Stomach (tissue), 9 donors: Measurements from ENCODE around the gene ARID4A. TPM values are rescaled to one million over a fixed set of nuclear protein-coding genes. Genes with fewer than 3 reads are reported as not detected.
"Not testable (repeated sequence)": the region's sequence is repeated elsewhere in the genome, so short reads cannot be mapped to it uniquely, and the experiment has no call there.

Source experiments
- DNase-seq, 2 donors: peaks; one replicate each; pipeline versions ENCODE4 v3.0.0 to v3.0.0-alpha.2; 2013 to 2019
- H3K27ac ChIP-seq, 5 donors: fragments of 200-600 bp in 4 of 5; sonication (generic) in 4 of 5; one replicate each; pipeline ENCODE4 v1.5.1; 2013 to 2019; ENCODE audit warnings: mild to moderate bottlenecking in 1 of 5, moderate library complexity in 1 of 5
- H3K27me3 ChIP-seq, 3 donors: fragments of 200-600 bp; sonication (generic); one replicate each; pipeline ENCODE4 v1.5.1; 2017 to 2019; ENCODE audit warnings: mixed run types in 1 of 3
- H3K36me3 ChIP-seq, 4 donors: fragments of 200-600 bp; sonication (generic); 1 replicate in 3 of 4; 2 replicates in 1 of 4; pipeline ENCODE4 v1.5.1; 2016 to 2019
- H3K4me1 ChIP-seq, 4 donors: fragments of 200-600 bp; sonication (generic); one replicate each; pipeline ENCODE4 v1.5.1; 2016 to 2019
- H3K4me3 ChIP-seq, 4 donors: fragments of 200-600 bp; sonication (generic) in 3 of 4; one replicate each; pipeline ENCODE4 v1.5.1; 2016 to 2019; ENCODE audit warnings: mild to moderate bottlenecking in 1 of 4
- H3K9me3 ChIP-seq, 4 donors: fragments of 200-600 bp; sonication (generic); one replicate each; pipeline ENCODE4 v1.5.1; 2016 to 2019
- CTCF ChIP-seq, 7 experiments: fragments of 450-650 bp in 4 of 7; fragments of 200-600 bp in 3 of 7; sonication (generic) in 3 of 7; IDR thresholded peaks; one replicate each; pipeline ENCODE4 v1.5.1; 2016 to 2019; ENCODE audit warnings: antibody characterized with exemption in 7 of 7, control low read depth in 2 of 7, mild to moderate bottlenecking in 1 of 7
- EP300 ChIP-seq: sonication (generic); formaldehyde crosslinking; IDR thresholded peaks from one replicate; pipeline ENCODE4 v1.6.1; 2017; ENCODE audit warnings: antibody characterized with exemption
- POLR2A ChIP-seq, 4 donors: fragments of 450-650 bp; IDR thresholded peaks; one replicate each; pipeline ENCODE4 v1.6.1; 2016; ENCODE audit warnings: antibody characterized with exemption in 4 of 4, control low read depth in 2 of 4, mild to moderate bottlenecking in 1 of 4, moderate library complexity in 1 of 4
- POLR2AphosphoS5 ChIP-seq, 3 donors: sonication (generic); formaldehyde crosslinking; IDR thresholded peaks; one replicate each; pipeline ENCODE4 v1.6.1; 2016; ENCODE audit warnings: antibody characterized with exemption in 3 of 3
- WGBS, 5 donors: extraction: QIAGEN DNeasy Blood & Tissue Kit in 3 of 5; methylation state at CpG; one replicate each; pipeline versions ENCODE4 v1.1.5 to v1.1.7; 2013 to 2018; 5-methylcytosine and 5-hydroxymethylcytosine counted together
- intact Hi-C: fragments of 100-400 bp; cut with DNase I; formaldehyde crosslinking; loops from one replicate; pipeline ENCODE4 v1.15.1; 2023; ENCODE audit warnings: low total_unique reads
- polyA plus RNA-seq, 3 donors: library from polyadenylated mRNA; stranded (reverse); fragments of 200-250 nt; gene quantifications; one replicate each; pipeline ENCODE4 v1.2.3, GENCODE V29; 2013
- total RNA-seq, 5 donors: library from RNA; depleted of rRNA; stranded (reverse); fragments of >200 nt; gene quantifications; one replicate each; pipeline versions ENCODE4 v1.1.0 to v1.2.3, GENCODE V29; 2014 to 2016
- donor health status: healthy with polysubstance abuse.
- donor health status: Bipolar disorder and iron deficiency.
- donor health status: healthy.

The ARID4A gene
- total and polyA plus RNA-seq, 8 donors, result 3.5 to 58.8 (median 13.5) TPM

- no peaks in the 10 kb centered on the region for H3K9me3 ChIP-seq
- TF ChIP-seq POLR2A (IDR thresholded peaks at IDR 0.05) (no peak), CTCF (IDR thresholded peaks at IDR 0.05) (no peak), POLR2AphosphoS5 (IDR thresholded peaks at IDR 0.05) (no peak), EP300 (no peak)
- 72 to 94% (median 89%) methylated on average over 1 of the region's 1 CpG for WGBS, 5 donors
- DNase-seq, result no peak
- intact Hi-C loops, result no loop called here
- H3K4me1 ChIP-seq, result no peaks in the 10 kb centered on the region
- no peaks in the 10 kb centered on the region for H3K27me3 ChIP-seq
- H3K4me3 ChIP-seq, result no peak overlapping the region
- H3K27ac ChIP-seq, result no peak overlapping the region
- peaks cover 15 to 63% (median 60%) of the 10 kb centered on the region in 4 donors for H3K36me3 ChIP-seq
Observed at GRCh38 chr14:58313699-58314098, 15.3 kb downstream of the ARID4A start.

GRCh38 chr14:58315606-58316005 lies 17.3 kb downstream of the ARID4A start:
- Histone ChIP-seq H3K27me3 (no peaks in the 10 kb centered on the region), H3K4me1 (no peaks in the 10 kb centered on the region), H3K4me3 (no peak overlapping the region), H3K9me3 (no peaks in the 10 kb centered on the region), H3K27ac (no peak overlapping the region), H3K36me3 (peaks cover 23 to 78% (median 72%) of the 10 kb centered on the region in 4 donors)
- intact Hi-C loops, result no loop called here
- TF ChIP-seq CTCF (IDR thresholded peaks at IDR 0.05) (no peak), EP300 (no peak), POLR2AphosphoS5 (IDR thresholded peaks at IDR 0.05) (no peak), POLR2A (IDR thresholded peaks at IDR 0.05) (no peak)
- DNase-seq, result no peak
- WGBS, 5 donors, result 88 to 97% (median 96%) methylated on average over 1 of the region's 1 CpG

GRCh38 chr14:58327019-58327418 lies 28.7 kb downstream of the ARID4A start:
- peaks cover 34 to 85% (median 81%) of the 10 kb centered on the region in 4 donors for H3K36me3 ChIP-seq

GRCh38 chr14:58331111-58331510 lies 32.8 kb downstream of the ARID4A start:
- H3K36me3 ChIP-seq, result peaks cover 7 to 63% (median 59%) of the 10 kb centered on the region in 4 donors
- peak overlapping the region in 1 of 4 donors; percentile 19 for H3K4me3 ChIP-seq
- H3K27ac ChIP-seq, result peak overlapping the region in 4 of 5 donors; percentile 39 to 55 (median 44)
- intact Hi-C loops, result no loop called here
- no peaks in the 10 kb centered on the region for H3K9me3 ChIP-seq
- 2 to 6% (median 3%) methylated on average over 5 of the region's 5 CpGs for WGBS, 5 donors
- peak; percentile 87 to 98 for DNase-seq
- peaks cover 5 to 30% (median 14%) of the 10 kb centered on the region in 4 donors for H3K4me1 ChIP-seq
- H3K27me3 ChIP-seq, result no peaks in the 10 kb centered on the region
- TF ChIP-seq POLR2A (IDR thresholded peaks at IDR 0.05), result no peak
- TF ChIP-seq POLR2AphosphoS5 (IDR thresholded peaks at IDR 0.05), result peak in 1 of 3 donors; percentile 31

More at GRCh38 chr14:58327019-58327418, 28.7 kb downstream of the ARID4A start:
- WGBS, 5 donors, result 28 to 53% (median 48%) methylated on average over 1 of the region's 1 CpG
- no peak for TF ChIP-seq POLR2AphosphoS5 (IDR thresholded peaks at IDR 0.05)
- no peak for TF ChIP-seq EP300
- no peak for TF ChIP-seq CTCF (IDR thresholded peaks at IDR 0.05)
- TF ChIP-seq POLR2A (IDR thresholded peaks at IDR 0.05), result no peak
- Histone ChIP-seq H3K27me3 (no peaks in the 10 kb centered on the region), H3K27ac (no peak overlapping the region), H3K4me3 (no peak overlapping the region), H3K4me1 (peaks cover 5 to 23% (median 14%) of the 10 kb centered on the region in 4 donors), H3K9me3 (no peaks in the 10 kb centered on the region)
- intact Hi-C loops, result no loop called here
- no peak for DNase-seq

- no peak overlapping the region for H3K4me3 ChIP-seq
- H3K9me3 ChIP-seq, result no peaks in the 10 kb centered on the region
- DNase-seq, result no peak
- intact Hi-C loops, result no loop called here
- H3K4me1 ChIP-seq, result peaks cover 5 to 30% (median 14%) of the 10 kb centered on the region in 4 donors
- no peaks in the 10 kb centered on the region for H3K27me3 ChIP-seq
- no peak for TF ChIP-seq EP300
- WGBS, 5 donors, result 84 to 96% (median 90%) methylated on average over 3 of the region's 3 CpGs
- no peak overlapping the region for H3K27ac ChIP-seq
- H3K36me3 ChIP-seq, result peaks cover 3 to 61% (median 55%) of the 10 kb centered on the region in 4 donors
Observed at GRCh38 chr14:58332561-58332960, 34.2 kb downstream of the ARID4A start.

GRCh38 chr14:58339666-58340065 lies 41.3 kb downstream of the ARID4A start:
- H3K27me3 ChIP-seq, H3K4me1 ChIP-seq, H3K4me3 ChIP-seq, H3K27ac ChIP-seq, H3K9me3 ChIP-seq, intact Hi-C loops, DNase-seq: not testable (repeated sequence)
- 79 to 86% (median 81%) methylated on average over 4 of the region's 4 CpGs for WGBS, 5 donors
- peaks cover 16 to 84% (median 65%) of the 10 kb centered on the region in 4 donors for H3K36me3 ChIP-seq
